ENCODE data around the gene SLC37A1.
"Not testable (repeated sequence)": the region's sequence is repeated elsewhere in the genome, so short reads cannot be mapped to it uniquely, and the experiment has no call there.

SLC37A1 gene

GRCh38 chr21:42609811-42610210, 96.2 kb downstream of the SLC37A1 start:
- Mint-ChIP-seq H3K27ac (peak overlapping the region; percentile 46), H3K27me3 (no peaks in the 10 kb centered on the region), H3K4me1 (ENCODE audit: low read depth) (peaks cover 7% of the 10 kb centered on the region), H3K9me3 (peaks cover 14% of the 10 kb centered on the region), H3K4me3 (no peak overlapping the region), H3K36me3 (ENCODE audit: low read depth) (no peaks in the 10 kb centered on the region)
- peak; percentile 47 for DNase-seq

- DNase-seq, result no peak
- H3K4me1 Mint-ChIP-seq (ENCODE audit: low read depth), result peaks cover 7% of the 10 kb centered on the region
- H3K27ac Mint-ChIP-seq, result no peak overlapping the region
- H3K27me3 Mint-ChIP-seq, result no peaks in the 10 kb centered on the region
- H3K36me3 Mint-ChIP-seq (ENCODE audit: low read depth), result no peaks in the 10 kb centered on the region
- H3K4me3 Mint-ChIP-seq, result no peak overlapping the region
- no peaks in the 10 kb centered on the region for H3K9me3 Mint-ChIP-seq
Observed at GRCh38 chr21:42611852-42612251, 98.2 kb downstream of the SLC37A1 start.

GRCh38 chr21:42612390-42612789, 98.7 kb downstream of the SLC37A1 start:
- Mint-ChIP-seq H3K36me3 (ENCODE audit: low read depth) (no peaks in the 10 kb centered on the region), H3K27me3 (no peaks in the 10 kb centered on the region), H3K27ac (no peak overlapping the region), H3K4me3 (no peak overlapping the region), H3K4me1 (ENCODE audit: low read depth) (peaks cover 7% of the 10 kb centered on the region), H3K9me3 (no peaks in the 10 kb centered on the region)
- DNase-seq, result no peak

GRCh38 chr21:42613756-42614155, 100.1 kb downstream of the SLC37A1 start:
- H3K36me3 Mint-ChIP-seq (ENCODE audit: low read depth), result no peaks in the 10 kb centered on the region
- no peak for DNase-seq
- no peaks in the 10 kb centered on the region for H3K9me3 Mint-ChIP-seq
- H3K27ac Mint-ChIP-seq, result no peak overlapping the region
- no peaks in the 10 kb centered on the region for H3K27me3 Mint-ChIP-seq
- no peak overlapping the region for H3K4me3 Mint-ChIP-seq
- peaks cover 7% of the 10 kb centered on the region for H3K4me1 Mint-ChIP-seq (ENCODE audit: low read depth)

GRCh38 chr21:42614396-42614795, 100.7 kb downstream of the SLC37A1 start:
- peak; percentile 59 for DNase-seq
- H3K27ac Mint-ChIP-seq, result no peak overlapping the region
- H3K4me1 Mint-ChIP-seq (ENCODE audit: low read depth), result peaks cover 6% of the 10 kb centered on the region
- H3K9me3 Mint-ChIP-seq, result no peaks in the 10 kb centered on the region
- no peaks in the 10 kb centered on the region for H3K27me3 Mint-ChIP-seq
- no peak overlapping the region for H3K4me3 Mint-ChIP-seq
- H3K36me3 Mint-ChIP-seq (ENCODE audit: low read depth), result no peaks in the 10 kb centered on the region

- Mint-ChIP-seq H3K36me3 (ENCODE audit: low read depth) (no peaks in the 10 kb centered on the region), H3K4me3 (no peak overlapping the region), H3K4me1 (ENCODE audit: low read depth) (peaks cover 3% of the 10 kb centered on the region), H3K27me3 (no peaks in the 10 kb centered on the region), H3K9me3 (no peaks in the 10 kb centered on the region), H3K27ac (no peak overlapping the region)
- peak; percentile 68 for DNase-seq
Observed at GRCh38 chr21:42614811-42615351, 101.2 kb downstream of the SLC37A1 start.

- not testable (repeated sequence) for H3K4me1 Mint-ChIP-seq (ENCODE audit: low read depth); H3K9me3 Mint-ChIP-seq; H3K4me3 Mint-ChIP-seq; DNase-seq; H3K36me3 Mint-ChIP-seq (ENCODE audit: low read depth); H3K27me3 Mint-ChIP-seq; H3K27ac Mint-ChIP-seq
Observed at GRCh38 chr21:42615377-42615776, 101.7 kb downstream of the SLC37A1 start.

GRCh38 chr21:42615924-42616323, 102.3 kb downstream of the SLC37A1 start:
- Mint-ChIP-seq H3K4me3 (no peak overlapping the region), H3K36me3 (ENCODE audit: low read depth) (no peaks in the 10 kb centered on the region), H3K4me1 (ENCODE audit: low read depth) (no peaks in the 10 kb centered on the region), H3K9me3 (no peaks in the 10 kb centered on the region), H3K27me3 (no peaks in the 10 kb centered on the region), H3K27ac (no peak overlapping the region)
- no peak for DNase-seq

- Mint-ChIP-seq H3K4me3 (no peak overlapping the region), H3K36me3 (ENCODE audit: low read depth) (no peaks in the 10 kb centered on the region), H3K4me1 (ENCODE audit: low read depth) (no peaks in the 10 kb centered on the region), H3K27me3 (no peaks in the 10 kb centered on the region), H3K27ac (no peak overlapping the region), H3K9me3 (no peaks in the 10 kb centered on the region)
- DNase-seq, result peak; percentile 43
Observed at GRCh38 chr21:42616446-42616845, 102.8 kb downstream of the SLC37A1 start.

GRCh38 chr21:42616941-42617340, 103.3 kb downstream of the SLC37A1 start:
- H3K27me3 Mint-ChIP-seq, result no peaks in the 10 kb centered on the region
- H3K36me3 Mint-ChIP-seq (ENCODE audit: low read depth), result no peaks in the 10 kb centered on the region
- H3K4me1 Mint-ChIP-seq (ENCODE audit: low read depth), result no peaks in the 10 kb centered on the region
- no peak overlapping the region for H3K27ac Mint-ChIP-seq
- no peak overlapping the region for H3K4me3 Mint-ChIP-seq
- DNase-seq, result no peak
- no peaks in the 10 kb centered on the region for H3K9me3 Mint-ChIP-seq

GRCh38 chr21:42617486-42617885, 103.8 kb downstream of the SLC37A1 start:
- no peaks in the 10 kb centered on the region for H3K36me3 Mint-ChIP-seq (ENCODE audit: low read depth)
- no peak for DNase-seq
- H3K4me3 Mint-ChIP-seq, result no peak overlapping the region
- no peaks in the 10 kb centered on the region for H3K27me3 Mint-ChIP-seq
- H3K9me3 Mint-ChIP-seq, result no peaks in the 10 kb centered on the region
- H3K27ac Mint-ChIP-seq, result no peak overlapping the region
- H3K4me1 Mint-ChIP-seq (ENCODE audit: low read depth), result no peaks in the 10 kb centered on the region

GRCh38 chr21:42618707-42619102, 105.1 kb downstream of the SLC37A1 start:
- Mint-ChIP-seq H3K4me1 (ENCODE audit: low read depth) (no peaks in the 10 kb centered on the region), H3K27ac (no peak overlapping the region), H3K9me3 (no peaks in the 10 kb centered on the region), H3K36me3 (ENCODE audit: low read depth) (no peaks in the 10 kb centered on the region), H3K4me3 (no peak overlapping the region), H3K27me3 (no peaks in the 10 kb centered on the region)
- no peak for DNase-seq

- DNase-seq, result no peak
- Mint-ChIP-seq H3K27ac (no peak overlapping the region), H3K27me3 (no peaks in the 10 kb centered on the region), H3K4me1 (ENCODE audit: low read depth) (no peaks in the 10 kb centered on the region), H3K9me3 (no peaks in the 10 kb centered on the region), H3K4me3 (no peak overlapping the region), H3K36me3 (ENCODE audit: low read depth) (no peaks in the 10 kb centered on the region)
Observed at GRCh38 chr21:42619166-42619565, 105.5 kb downstream of the SLC37A1 start.

GRCh38 chr21:42619841-42620240, 106.2 kb downstream of the SLC37A1 start:
- no peak overlapping the region for H3K27ac Mint-ChIP-seq
- H3K9me3 Mint-ChIP-seq, result no peaks in the 10 kb centered on the region
- no peak for DNase-seq
- H3K36me3 Mint-ChIP-seq (ENCODE audit: low read depth), result no peaks in the 10 kb centered on the region
- no peaks in the 10 kb centered on the region for H3K27me3 Mint-ChIP-seq
- no peaks in the 10 kb centered on the region for H3K4me1 Mint-ChIP-seq (ENCODE audit: low read depth)
- no peak overlapping the region for H3K4me3 Mint-ChIP-seq

- Mint-ChIP-seq H3K27ac (no peak overlapping the region), H3K27me3 (no peaks in the 10 kb centered on the region), H3K36me3 (ENCODE audit: low read depth) (no peaks in the 10 kb centered on the region), H3K4me1 (ENCODE audit: low read depth) (no peaks in the 10 kb centered on the region), H3K9me3 (no peaks in the 10 kb centered on the region), H3K4me3 (no peak overlapping the region)
- DNase-seq, result no peak
Observed at GRCh38 chr21:42621166-42621818, 107.6 kb downstream of the SLC37A1 start.

- Mint-ChIP-seq H3K4me3 (no peak overlapping the region), H3K27me3 (no peaks in the 10 kb centered on the region), H3K27ac (no peak overlapping the region), H3K36me3 (ENCODE audit: low read depth) (no peaks in the 10 kb centered on the region), H3K4me1 (ENCODE audit: low read depth) (no peaks in the 10 kb centered on the region), H3K9me3 (no peaks in the 10 kb centered on the region)
- DNase-seq, result no peak
Observed at GRCh38 chr21:42621819-42622177, 108.1 kb downstream of the SLC37A1 start.
